HL-60 (cell line): ENCODE measurements around the gene CELA3A.

Experiments used
- DNase-seq, 2 experiments: peaks; one replicate each; pipeline ENCODE4 v3.0.0-alpha.2; 2010 to 2020; ENCODE audit warnings: low read depth in 1 of 2, low spot score in 1 of 2
- H3K27ac ChIP-seq: fragments of 250-450 bp; sonication (Bioruptor Pico); replicated peaks from 2 replicates; pipeline ENCODE4 v1.5.1; 2020; ENCODE audit warnings: mild to moderate bottlenecking, moderate library complexity
- H3K27me3 ChIP-seq: fragments of 250-450 bp; sonication (Bioruptor Pico); 2 replicates; pipeline ENCODE4 v1.5.1; 2021; ENCODE audit warnings: mild to moderate bottlenecking, moderate library complexity; ENCODE audit not compliant: insufficient read depth, poor library complexity, severe bottlenecking
- H3K4me3 ChIP-seq: replicated peaks from 2 replicates; pipeline ENCODE4 v1.5.1; 2011; ENCODE audit warnings: mild to moderate bottlenecking, control low read depth, low read length; ENCODE audit not compliant: insufficient read depth
- CTCF ChIP-seq: IDR thresholded peaks from one replicate; pipeline ENCODE4 v1.5.1; 2011; ENCODE audit warnings: low read length, control low read depth, inconsistent platforms; ENCODE audit not compliant: insufficient read depth
- GABPA ChIP-seq: IDR thresholded peaks from 2 replicates; pipeline ENCODE4 v1.6.1; 2012; ENCODE audit warnings: low read depth
- POLR2AphosphoS5 ChIP-seq: IDR thresholded peaks from 2 replicates; pipeline ENCODE4 v1.6.1; 2012; ENCODE audit warnings: low read depth
- REST ChIP-seq: IDR thresholded peaks from 2 replicates; pipeline ENCODE4 v1.6.1; 2012; ENCODE audit warnings: low read depth; ENCODE audit not compliant: insufficient replicate concordance
- SPI1 ChIP-seq: IDR thresholded peaks from 2 replicates; pipeline ENCODE4 v1.6.1; 2012; ENCODE audit warnings: low read depth, mild to moderate bottlenecking, borderline replicate concordance

CELA3A gene

GRCh38 chr1:22040286-22040623 lies 38.8 kb downstream of the CELA3A start:
- Histone ChIP-seq H3K27ac (peak overlapping the region; percentile 97), H3K27me3 (no peaks in the 10 kb centered on the region), H3K4me3 (no peak overlapping the region)
- no peak for DNase-seq
- TF ChIP-seq SPI1 (no peak), CTCF (no peak)

GRCh38 chr1:22041505-22041904 lies 40.0 kb downstream of the CELA3A start:
- Histone ChIP-seq H3K27ac (peak overlapping the region; percentile 97; the same call in 1 of the 2 replicates), H3K4me3 (no peak overlapping the region), H3K27me3 (no peaks in the 10 kb centered on the region)
- DNase-seq: no peak
- TF ChIP-seq REST (no peak), GABPA (no peak), CTCF (no peak)

- DNase-seq: no peak
- no peak for TF ChIP-seq CTCF
- TF ChIP-seq SPI1: no peak
- TF ChIP-seq POLR2AphosphoS5: no peak
- no peak for TF ChIP-seq REST
- TF ChIP-seq GABPA: no peak
- H3K27ac ChIP-seq: no peak overlapping the region
- H3K4me3 ChIP-seq: no peak overlapping the region
- H3K27me3 ChIP-seq: no peaks in the 10 kb centered on the region
Observed at GRCh38 chr1:22043198-22043769, 41.8 kb downstream of the CELA3A start.

- no peak overlapping the region for H3K4me3 ChIP-seq
- no peak for DNase-seq
- TF ChIP-seq CTCF: no peak
- TF ChIP-seq SPI1: no peak
- TF ChIP-seq GABPA: no peak
- TF ChIP-seq POLR2AphosphoS5: no peak
- no peak for TF ChIP-seq REST
- no peaks in the 10 kb centered on the region for H3K27me3 ChIP-seq
- no peak overlapping the region for H3K27ac ChIP-seq
Observed at GRCh38 chr1:22044690-22045420, 43.4 kb downstream of the CELA3A start.
